K562 (cell line): ENCODE results near the gene NRG2. TPM values are rescaled to one million over a fixed set of nuclear protein-coding genes. Genes with fewer than 3 reads are reported as not detected.

ENCODE experiments used
- ATAC-seq: fragments of 200-7000 bp; cut with Tn5 transposase; 3 replicates; pipeline ENCODE4 v1.9.1; 2020; ENCODE audit warnings: moderate library complexity
- BruUV-seq: library from RNA; stranded (reverse); fragments of 400-500 nt; replicated peaks from 2 replicates; lab custom pipeline; 2021; lab: Mats Ljungman, UMichigan
- CTCF ChIA-PET: fragments of 300-600 bp; formaldehyde crosslinking; extraction: SDS; loops from one replicate; lab custom pipeline; 2021; ENCODE audit warnings: low intra/inter-chr PET ratio; lab: Yijun Ruan, JAX
- POLR2A ChIA-PET: fragments of 300-600, 350-650 bp; sonication (Branson Sonifier 250); formaldehyde crosslinking; extraction: SDS; loops from one replicate; lab custom pipeline; 2021; ENCODE audit warnings: antibody characterized with exemption, inconsistent platforms; lab: Yijun Ruan, JAX
- DNase-seq, 4 experiments: peaks; one replicate each; pipeline versions ENCODE4 v3.0.0 to v3.0.0-alpha.2; 2011 to 2018; ENCODE audit warnings: low spot score in 3 of 4, mixed read lengths in 3 of 4; ENCODE audit errors: extremely low read depth in 1 of 4
- FAIRE-seq: peaks from 2 replicates; lab custom pipeline; 2011; peaks lifted over from hg19 to GRCh38; lab: Jason Lieb, UNC
- H2AFZ ChIP-seq: 2 replicates; pipeline ENCODE4 v1.6.0; 2011; ENCODE audit warnings: low read depth, low read length, control low read depth, inconsistent platforms
- H3K27ac ChIP-seq: fragments of 200-600 bp; 3 replicates; pipeline ENCODE4 v1.8.0; 2011; ENCODE audit warnings: low read depth, mild to moderate bottlenecking, control low read depth, inconsistent platforms, low read length, moderate library complexity, mixed read lengths; ENCODE audit errors: extremely low read depth
- H3K27me3 ChIP-seq, 2 experiments: fragments of 300-600 bp in 1 of 2; 2 replicates in 1 of 2; 3 replicates in 1 of 2; pipeline versions ENCODE4 v1.6.0 to v1.8.0; 2011; ENCODE audit warnings: inconsistent platforms in 2 of 2, low read length in 2 of 2, mild to moderate bottlenecking in 1 of 2, mixed read lengths in 1 of 2, moderate library complexity in 1 of 2; ENCODE audit not compliant: control insufficient read depth in 2 of 2, insufficient read depth in 2 of 2
- H3K36me3 ChIP-seq: fragments of 300-600 bp; 3 replicates; pipeline ENCODE4 v1.8.0; 2011; ENCODE audit warnings: mild to moderate bottlenecking, low read length, inconsistent platforms; ENCODE audit not compliant: control insufficient read depth, insufficient read depth
- H3K4me1 ChIP-seq, 2 experiments: fragments of 200-600 bp in 1 of 2; replicated peaks in 1 of 2; 2 replicates in 1 of 2; 3 replicates in 1 of 2; pipeline versions ENCODE4 v1.5.1 to v1.8.0; 2011; ENCODE audit warnings: inconsistent platforms in 2 of 2, low read length in 2 of 2, mild to moderate bottlenecking in 1 of 2, mixed read lengths in 1 of 2, moderate library complexity in 1 of 2; ENCODE audit not compliant: control insufficient read depth in 2 of 2, insufficient read depth in 2 of 2
- H3K4me2 ChIP-seq: 2 replicates; pipeline ENCODE4 v1.6.1; 2011; ENCODE audit warnings: low read length, control low read depth, inconsistent platforms, mixed read lengths; ENCODE audit not compliant: insufficient read depth
- H3K4me3 ChIP-seq: fragments of 200-600 bp; sonication (generic), shearing (Covaris generic); 2 replicates; pipeline ENCODE4 v1.5.1; 2016; ENCODE audit warnings: control low read depth, inconsistent platforms
- H3K79me2 ChIP-seq: fragments of 200-600 bp; 3 replicates; pipeline ENCODE4 v1.8.0; 2011; ENCODE audit warnings: low read length, inconsistent platforms; ENCODE audit not compliant: control insufficient read depth, insufficient read depth
- H3K9ac ChIP-seq, 2 experiments: 2 replicates each; pipeline versions ENCODE4 v1.6.0 to v1.6.1; 2011; ENCODE audit warnings: low read depth in 2 of 2, low read length in 2 of 2, control low read depth in 1 of 2, inconsistent platforms in 1 of 2, mild to moderate bottlenecking in 1 of 2, mixed read lengths in 1 of 2; ENCODE audit not compliant: insufficient read depth in 1 of 2
- H3K9me1 ChIP-seq: one replicate; pipeline ENCODE4 v1.6.0; 2011; ENCODE audit warnings: inconsistent platforms, mild to moderate bottlenecking, low read length, moderate library complexity; ENCODE audit not compliant: control insufficient read depth, insufficient read depth
- H3K9me3 ChIP-seq: replicated peaks from 2 replicates; pipeline ENCODE4 v1.5.1; 2011; ENCODE audit warnings: low read depth, low read length, inconsistent platforms; ENCODE audit not compliant: control insufficient read depth, insufficient read depth
- H4K20me1 ChIP-seq: replicated peaks from 2 replicates; pipeline ENCODE4 v1.6.1; 2011; ENCODE audit warnings: low read length, inconsistent platforms, mixed read lengths; ENCODE audit not compliant: control insufficient read depth, insufficient read depth
- AFF4 ChIP-seq: sonication (generic); formaldehyde crosslinking; IDR thresholded peaks from 2 replicates; pipeline ENCODE4 v1.8.0; 2023; ENCODE audit warnings: mild to moderate bottlenecking, missing genetic modification reagents
- ID3 ChIP-seq, 2 experiments: fragments of 250-450 bp in 1 of 2; fragments of 450-650 bp in 1 of 2; sonication (Bioruptor Pico) in 1 of 2; IDR thresholded peaks; 2 replicates each; pipeline versions ENCODE4 v1.6.1 to v1.8.0; 2016 to 2021; ENCODE audit warnings: mild to moderate bottlenecking in 2 of 2, moderate library complexity in 2 of 2, missing compliant biosample characterization in 1 of 2, missing genetic modification characterization in 1 of 2
- ZNF23 ChIP-seq: fragments of 250-450 bp; sonication (Bioruptor Pico); IDR thresholded peaks from 2 replicates; pipeline ENCODE4 v1.4.0; 2020; ENCODE audit warnings: mild to moderate bottlenecking
- WGBS: fragments of 100-300 bp; shearing (Covaris generic); methylation state at CpG from one replicate; pipeline ENCODE4 v1.1.6; 2016; ENCODE audit warnings: low coverage, mixed read lengths; ENCODE audit not compliant: insufficient coverage; ENCODE audit errors: missing lambda C conversion rate; 5-methylcytosine and 5-hydroxymethylcytosine counted together
- in situ Hi-C: fragments of 300-500 bp; cut with MboI; formaldehyde crosslinking; loops from 4 replicates; pipeline ENCODE4 v1.15.0; 2018; ENCODE audit warnings: inconsistent platforms, mixed read lengths
- intact Hi-C: fragments of 100-400 bp; cut with micrococcal nuclease; formaldehyde crosslinking; loops from 2 replicates; pipeline ENCODE4 v1.14.2; 2022
- polyA plus RNA-seq, 8 experiments: library from polyadenylated mRNA; depleted of rRNA in 4 of 8; stranded (reverse) in 5 of 8; unstranded in 3 of 8; fragments of >200 nt; fragmentation: Nextera tagmentation in 2 of 8; fragmentation: Illumina TruSeq in 1 of 8; extraction: Ambion mirVana in 2 of 8; extraction: Trizol in 1 of 8; gene quantifications; 2 replicates each; pipeline versions ENCODE4 v1.2.1 to v1.2.3, GENCODE V29; 2011 to 2014; ENCODE audit warnings: inconsistent platforms in 1 of 8, missing spikeins in 1 of 8
- total RNA-seq, 7 experiments: library from RNA; depleted of rRNA in 6 of 7; stranded (reverse); fragments of >200 nt in 6 of 7; fragmentation: Illumina TruSeq in 2 of 7; extraction: Trizol in 2 of 7; gene quantifications; 2 replicates each; pipeline versions ENCODE4 v1.2.1 to v1.2.3, GENCODE V29; 2011 to 2021; ENCODE audit warnings: low replicate concordance in 1 of 7
- TF ChIP-seq, protein P1 (sequence below): sonication (generic); formaldehyde crosslinking; IDR thresholded peaks from 2 replicates; pipeline ENCODE4 v1.8.1; 2023; ENCODE audit warnings: mild to moderate bottlenecking, missing genetic modification reagents
- TF ChIP-seq, protein P2 (sequence below): fragments of 250-450 bp; sonication (Bioruptor Pico); IDR thresholded peaks from 2 replicates; pipeline ENCODE4 v1.5.0; 2021
- TF ChIP-seq, protein P3 (sequence below): IDR thresholded peaks from 3 replicates; pipeline ENCODE4 v1.6.1; 2011; ENCODE audit warnings: borderline replicate concordance, mild to moderate bottlenecking, moderate library complexity; ENCODE audit not compliant: insufficient read length; ENCODE audit errors: extremely low read depth

The NRG2 gene
- total and polyA plus RNA-seq, 9 of the 15 experiments (the other 6 are each of a cell fraction or from before 2014, with no cell fraction given) = not detected

DNA sequence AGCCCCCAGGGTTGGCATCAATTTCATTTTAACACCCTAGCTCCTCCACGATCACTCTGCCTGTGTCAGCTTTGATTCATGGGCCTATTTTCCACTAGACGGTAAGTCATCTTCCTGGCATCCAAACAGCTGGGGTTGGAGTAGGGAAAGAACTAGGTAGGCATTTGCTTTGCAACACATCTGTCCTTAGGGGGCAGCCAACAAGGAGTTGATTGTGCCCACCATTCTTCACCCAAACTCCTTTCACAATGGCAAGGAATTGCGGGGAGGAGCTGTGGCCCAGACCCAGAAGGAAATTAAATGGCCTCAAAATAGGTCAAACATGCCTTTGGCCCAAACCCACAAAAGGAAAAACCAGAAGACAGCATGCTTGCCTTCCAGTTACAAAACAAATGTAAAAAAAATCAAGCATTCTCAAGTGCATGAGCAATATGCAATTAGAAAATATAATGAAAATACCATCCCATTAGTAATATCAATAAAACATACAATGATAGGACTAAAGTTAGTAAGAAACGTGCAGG, 71.8 kb downstream of the NRG2 start (continued):
- TF ChIP-seq AFF4 (CRISPR knock-in tag) = no peak
- TF ChIP-seq, all 486 proteins: peak for 0

- Histone ChIP-seq H3K4me3 (no peak overlapping the region), H3K9me3 (no peaks in the 10 kb centered on the region), H3K4me2 (no peak overlapping the region), H3K4me1 (peaks cover 0 to 10% of the 10 kb centered on the region in 2 experiments; a peak in 1 of 5 replicates), H3K27ac (no peak overlapping the region), H3K27me3 (peaks cover 0 to 30% of the 10 kb centered on the region in 2 experiments; a peak in 4 of 5 replicates), H2AFZ (peak overlapping the region; percentile 30; the same call in 1 of the 2 replicates), H3K36me3 (no peaks in the 10 kb centered on the region), H3K9me1 (no peaks in the 10 kb centered on the region), H4K20me1 (no peaks in the 10 kb centered on the region), H3K79me2 (no peaks in the 10 kb centered on the region), H3K9ac (no peak overlapping the region)
- FAIRE-seq (peak; percentile 65), DNase-seq (no peak), ATAC-seq (no peak)
- in situ Hi-C loops = no loop called here
- ChIA-PET CTCF (interaction anchor here (0.5 to 5.0 kb wide), 11 partner anchors 14 to 584 kb away, joined by 3 to 117 read pairs (median 6); no protein-coding TSS in a partner anchor), POLR2A (interaction anchor here (0.6 to 1.4 kb wide), 9 partner anchors 11 to 183 kb away, joined by 3 to 7 read pairs (median 3); no protein-coding TSS in a partner anchor)
- intact Hi-C loops = loop anchor here (2.0 to 10.0 kb wide), 3 partner anchors 105 to 335 kb away; no protein-coding TSS in a partner anchor
- 13% methylated on average over 2 of the region's 2 CpGs for WGBS
- no TSS peak for BruUV-seq
- TF ChIP-seq ID3 (CRISPR knock-in tag; IDR thresholded peaks at IDR 0.05) = no peak
- TF ChIP-seq ID3 (tag; IDR thresholded peaks at IDR 0.05) = no peak
- TF ChIP-seq, protein P1, sequence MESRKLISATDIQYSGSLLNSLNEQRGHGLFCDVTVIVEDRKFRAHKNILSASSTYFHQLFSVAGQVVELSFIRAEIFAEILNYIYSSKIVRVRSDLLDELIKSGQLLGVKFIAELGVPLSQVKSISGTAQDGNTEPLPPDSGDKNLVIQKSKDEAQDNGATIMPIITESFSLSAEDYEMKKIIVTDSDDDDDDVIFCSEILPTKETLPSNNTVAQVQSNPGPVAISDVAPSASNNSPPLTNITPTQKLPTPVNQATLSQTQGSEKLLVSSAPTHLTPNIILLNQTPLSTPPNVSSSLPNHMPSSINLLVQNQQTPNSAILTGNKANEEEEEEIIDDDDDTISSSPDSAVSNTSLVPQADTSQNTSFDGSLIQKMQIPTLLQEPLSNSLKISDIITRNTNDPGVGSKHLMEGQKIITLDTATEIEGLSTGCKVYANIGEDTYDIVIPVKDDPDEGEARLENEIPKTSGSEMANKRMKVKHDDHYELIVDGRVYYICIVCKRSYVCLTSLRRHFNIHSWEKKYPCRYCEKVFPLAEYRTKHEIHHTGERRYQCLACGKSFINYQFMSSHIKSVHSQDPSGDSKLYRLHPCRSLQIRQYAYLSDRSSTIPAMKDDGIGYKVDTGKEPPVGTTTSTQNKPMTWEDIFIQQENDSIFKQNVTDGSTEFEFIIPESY (CRISPR knock-in tag) = no peak
- TF ChIP-seq, protein P2, sequence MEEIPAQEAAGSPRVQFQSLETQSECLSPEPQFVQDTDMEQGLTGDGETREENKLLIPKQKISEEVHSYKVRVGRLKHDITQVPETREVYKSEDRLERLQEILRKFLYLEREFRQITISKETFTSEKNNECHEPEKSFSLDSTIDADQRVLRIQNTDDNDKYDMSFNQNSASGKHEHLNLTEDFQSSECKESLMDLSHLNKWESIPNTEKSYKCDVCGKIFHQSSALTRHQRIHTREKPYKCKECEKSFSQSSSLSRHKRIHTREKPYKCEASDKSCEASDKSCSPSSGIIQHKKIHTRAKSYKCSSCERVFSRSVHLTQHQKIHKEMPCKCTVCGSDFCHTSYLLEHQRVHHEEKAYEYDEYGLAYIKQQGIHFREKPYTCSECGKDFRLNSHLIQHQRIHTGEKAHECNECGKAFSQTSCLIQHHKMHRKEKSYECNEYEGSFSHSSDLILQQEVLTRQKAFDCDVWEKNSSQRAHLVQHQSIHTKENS = no peak
- no peak for TF ChIP-seq ZNF23 (CRISPR knock-in tag)
- TF ChIP-seq, protein P3, sequence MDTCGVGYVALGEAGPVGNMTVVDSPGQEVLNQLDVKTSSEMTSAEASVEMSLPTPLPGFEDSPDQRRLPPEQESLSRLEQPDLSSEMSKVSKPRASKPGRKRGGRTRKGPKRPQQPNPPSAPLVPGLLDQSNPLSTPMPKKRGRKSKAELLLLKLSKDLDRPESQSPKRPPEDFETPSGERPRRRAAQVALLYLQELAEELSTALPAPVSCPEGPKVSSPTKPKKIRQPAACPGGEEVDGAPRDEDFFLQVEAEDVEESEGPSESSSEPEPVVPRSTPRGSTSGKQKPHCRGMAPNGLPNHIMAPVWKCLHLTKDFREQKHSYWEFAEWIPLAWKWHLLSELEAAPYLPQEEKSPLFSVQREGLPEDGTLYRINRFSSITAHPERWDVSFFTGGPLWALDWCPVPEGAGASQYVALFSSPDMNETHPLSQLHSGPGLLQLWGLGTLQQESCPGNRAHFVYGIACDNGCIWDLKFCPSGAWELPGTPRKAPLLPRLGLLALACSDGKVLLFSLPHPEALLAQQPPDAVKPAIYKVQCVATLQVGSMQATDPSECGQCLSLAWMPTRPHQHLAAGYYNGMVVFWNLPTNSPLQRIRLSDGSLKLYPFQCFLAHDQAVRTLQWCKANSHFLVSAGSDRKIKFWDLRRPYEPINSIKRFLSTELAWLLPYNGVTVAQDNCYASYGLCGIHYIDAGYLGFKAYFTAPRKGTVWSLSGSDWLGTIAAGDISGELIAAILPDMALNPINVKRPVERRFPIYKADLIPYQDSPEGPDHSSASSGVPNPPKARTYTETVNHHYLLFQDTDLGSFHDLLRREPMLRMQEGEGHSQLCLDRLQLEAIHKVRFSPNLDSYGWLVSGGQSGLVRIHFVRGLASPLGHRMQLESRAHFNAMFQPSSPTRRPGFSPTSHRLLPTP = no peak
Observed at GRCh38 chr5:139969318-139969717, 73.8 kb downstream of the NRG2 start.
